ENCODE measurements around the gene PACSIN3.

GRCh38 chr11:47144541-47144940 is 41.7 kb downstream of the PACSIN3 start:
- TF ChIP-seq FOXM1 (IDR thresholded peaks at IDR 0.05; ENCODE audit: borderline replicate concordance) (no peak), ZNF384 (IDR thresholded peaks at IDR 0.05) (no peak), FOXA1 (IDR thresholded peaks at IDR 0.05) (no peak), SP1 (IDR thresholded peaks at IDR 0.05) (no peak), FOXK2 (IDR thresholded peaks at IDR 0.05) (no peak)
